GM18505 (cell line): ENCODE results near the gene PSEN2.

Experiments
- ATAC-seq: cut with Tn5 transposase; IDR thresholded peaks from one replicate; pipeline ENCODE4 v1.9.1; 2021; ENCODE audit not compliant: unreplicated experiment
- POLR2A ChIP-seq: IDR thresholded peaks from 4 replicates; pipeline ENCODE4 v1.6.1; 2011; ENCODE audit warnings: borderline replicate concordance; ENCODE audit not compliant: insufficient read depth, insufficient read length; ENCODE audit errors: extremely low read depth

Gene PSEN2

DNA sequence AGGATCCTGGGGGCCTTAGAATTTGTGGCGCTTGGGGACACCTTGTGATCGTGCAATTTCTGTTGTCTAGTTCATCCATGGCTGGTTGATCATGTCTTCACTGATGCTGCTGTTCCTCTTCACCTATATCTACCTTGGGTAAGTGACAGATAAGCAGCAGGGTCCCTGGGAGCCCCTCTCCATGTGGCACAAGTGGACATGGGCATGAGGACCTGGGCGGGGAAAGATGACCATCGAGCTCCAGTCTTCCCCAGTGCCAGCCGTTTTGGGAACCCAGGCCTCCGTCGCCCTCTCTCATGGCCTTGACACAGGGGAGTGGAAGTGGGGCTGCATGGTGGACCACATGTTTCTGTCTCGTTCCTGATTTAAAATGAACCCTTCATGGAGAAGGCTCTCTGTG lies 17.6 kb downstream of the PSEN2 start:
- TF ChIP-seq POLR2A = no peak
- no peak for ATAC-seq

DNA sequence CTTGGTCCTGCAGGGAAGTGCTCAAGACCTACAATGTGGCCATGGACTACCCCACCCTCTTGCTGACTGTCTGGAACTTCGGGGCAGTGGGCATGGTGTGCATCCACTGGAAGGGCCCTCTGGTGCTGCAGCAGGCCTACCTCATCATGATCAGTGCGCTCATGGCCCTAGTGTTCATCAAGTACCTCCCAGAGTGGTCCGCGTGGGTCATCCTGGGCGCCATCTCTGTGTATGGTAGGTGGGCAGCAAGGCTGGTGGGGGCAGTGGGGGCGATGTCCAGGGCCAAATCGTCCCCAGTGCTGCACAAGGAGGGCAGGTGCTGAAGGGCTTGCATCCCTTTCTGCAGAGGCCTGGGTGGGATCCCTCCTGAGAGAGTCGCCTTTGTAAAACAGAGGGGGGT lies 18.4 kb downstream of the PSEN2 start:
- no peak for ATAC-seq
- TF ChIP-seq POLR2A = no peak

DNA sequence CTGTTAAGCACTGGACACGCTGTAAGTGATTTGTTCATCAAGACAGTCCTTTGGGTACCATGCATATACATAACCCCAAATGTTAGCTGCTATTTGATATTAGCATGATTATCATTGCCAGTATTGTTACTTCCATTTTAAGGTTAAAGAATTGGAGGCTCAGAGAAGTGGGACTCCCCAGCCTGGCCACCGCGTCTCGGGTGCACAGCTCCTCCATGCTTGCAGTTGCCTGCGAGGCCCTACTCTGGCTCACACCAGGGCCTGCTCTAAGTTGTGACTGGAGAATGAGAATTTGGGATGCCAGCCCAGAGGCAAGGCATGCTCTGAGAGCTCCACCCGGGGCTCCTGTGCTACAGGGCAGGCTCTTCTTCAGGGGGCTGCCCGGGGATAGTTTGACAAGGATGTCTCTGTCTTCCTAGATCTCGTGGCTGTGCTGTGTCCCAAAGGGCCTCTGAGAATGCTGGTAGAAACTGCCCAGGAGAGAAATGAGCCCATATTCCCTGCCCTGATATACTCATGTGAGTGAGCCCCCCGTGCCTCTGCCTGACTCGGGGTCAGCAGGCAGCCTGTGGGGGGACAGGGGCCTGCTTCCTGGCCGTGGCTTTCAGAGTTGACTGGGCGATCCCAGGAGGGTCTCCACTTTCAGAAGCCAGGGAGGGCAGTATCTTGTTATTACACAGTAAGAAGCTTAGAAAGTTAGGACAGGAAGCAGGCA lies 19.4 kb downstream of the PSEN2 start:
- no peak for ATAC-seq
- no peak for TF ChIP-seq POLR2A

GRCh38 chr1:226890331-226891108 lies 20.1 kb downstream of the PSEN2 start:
- no peak for ATAC-seq
- TF ChIP-seq POLR2A = no peak

GRCh38 chr1:226891346-226891745 lies 20.9 kb downstream of the PSEN2 start:
- ATAC-seq = no peak

DNA sequence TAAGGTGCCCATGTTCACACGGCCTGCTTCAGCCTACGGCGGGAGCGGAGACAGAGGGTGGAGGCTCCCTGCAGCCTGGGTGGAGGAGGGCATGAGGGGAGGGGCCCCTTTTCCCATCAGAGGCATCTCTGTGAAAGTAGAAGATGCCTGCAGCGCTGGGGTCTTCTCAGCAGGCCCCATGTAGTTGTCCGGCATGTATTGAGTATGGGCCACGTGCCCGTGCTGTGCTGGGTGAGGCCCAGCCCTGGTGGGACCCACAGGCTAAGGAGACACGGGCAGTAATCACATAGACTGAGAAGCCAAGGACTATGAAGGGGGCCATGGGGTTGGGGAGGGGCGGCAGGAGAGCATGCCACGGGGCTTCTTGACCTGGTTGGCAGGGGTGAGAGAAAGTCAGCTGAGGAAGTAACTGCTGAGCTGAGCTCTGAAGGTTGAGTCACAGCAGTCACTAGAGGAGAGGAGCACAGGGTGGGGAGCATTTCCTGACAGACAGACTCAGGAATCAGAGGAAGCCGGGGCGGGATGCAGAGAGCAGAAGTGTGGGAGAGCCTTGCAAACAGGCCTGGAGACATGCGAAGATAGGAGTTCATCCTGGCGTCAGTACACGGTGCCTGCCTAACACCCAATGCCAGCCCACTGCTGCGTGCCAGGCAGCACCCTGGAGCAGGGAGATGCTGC lies 21.6 kb downstream of the PSEN2 start:
- no peak for ATAC-seq
- no peak for TF ChIP-seq POLR2A

More at GRCh38 chr1:226891346-226891745, 20.9 kb downstream of the PSEN2 start:
- TF ChIP-seq POLR2A = no peak

- no peak for TF ChIP-seq POLR2A
- no peak for ATAC-seq
These were observed 22.1 kb downstream of the PSEN2 start for GRCh38 chr1:226892524-226892875.

DNA sequence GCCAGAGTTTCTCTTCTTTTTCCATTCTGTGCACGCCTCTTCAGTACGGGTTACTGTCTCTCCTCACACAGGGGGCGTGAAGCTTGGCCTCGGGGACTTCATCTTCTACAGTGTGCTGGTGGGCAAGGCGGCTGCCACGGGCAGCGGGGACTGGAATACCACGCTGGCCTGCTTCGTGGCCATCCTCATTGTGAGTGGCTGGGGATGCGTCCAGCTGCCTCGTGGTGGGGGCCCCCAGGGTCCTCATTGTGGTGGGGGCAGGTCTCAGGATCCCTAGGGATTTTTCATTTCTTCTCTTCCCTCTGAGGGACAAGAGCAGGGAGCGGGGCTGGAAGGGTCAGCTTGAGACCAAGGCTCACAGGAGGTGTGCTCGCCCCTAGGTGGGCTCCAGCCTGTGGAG lies 23.5 kb downstream of the PSEN2 start:
- no peak for ATAC-seq

DNA sequence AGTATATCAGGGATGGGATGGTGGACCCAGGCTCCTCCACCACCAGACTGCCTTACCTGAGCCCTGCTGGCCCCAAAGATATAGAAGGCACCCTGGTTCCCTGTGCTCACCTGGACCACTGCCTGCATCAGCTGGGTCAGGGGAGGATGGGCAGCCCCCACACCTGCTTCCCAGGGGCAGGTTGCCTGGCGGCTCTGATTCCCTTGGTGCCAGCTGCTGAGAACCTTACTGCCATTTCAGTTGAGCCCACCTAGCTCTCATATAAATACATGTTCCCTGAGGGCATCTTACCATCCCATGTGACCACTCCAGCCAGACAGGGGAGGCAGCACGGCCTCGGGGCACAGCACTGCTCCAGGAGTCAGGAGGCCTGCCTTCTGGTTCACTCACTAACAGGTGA lies 24.4 kb downstream of the PSEN2 start:
- ATAC-seq = no peak
- TF ChIP-seq POLR2A = no peak

More for the DNA sequence above, 23.5 kb downstream of the PSEN2 start:
- no peak for TF ChIP-seq POLR2A

- no peak for ATAC-seq
- TF ChIP-seq POLR2A = no peak
These were observed 25.2 kb downstream of the PSEN2 start for GRCh38 chr1:226895644-226896043.

DNA sequence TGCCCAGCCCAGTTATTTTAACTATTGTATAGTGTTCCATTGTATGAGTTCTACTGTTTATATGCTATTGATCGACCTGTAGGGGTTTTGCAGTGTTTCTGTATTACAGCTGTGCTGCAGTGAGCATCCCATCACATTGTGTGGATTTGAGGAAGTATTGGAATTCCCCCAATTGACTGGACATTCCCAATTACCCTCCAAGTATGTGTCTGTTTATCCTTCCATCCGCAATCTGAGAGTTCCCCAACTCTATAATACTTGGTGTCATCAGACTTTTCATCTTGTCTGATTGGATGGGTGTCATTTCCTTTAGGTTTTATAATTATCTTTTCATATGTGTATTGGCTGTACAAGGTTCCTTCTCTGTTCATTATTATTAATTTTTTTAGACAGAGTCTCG lies 27.8 kb downstream of the PSEN2 start:
- TF ChIP-seq POLR2A = no peak
- no peak for ATAC-seq

DNA sequence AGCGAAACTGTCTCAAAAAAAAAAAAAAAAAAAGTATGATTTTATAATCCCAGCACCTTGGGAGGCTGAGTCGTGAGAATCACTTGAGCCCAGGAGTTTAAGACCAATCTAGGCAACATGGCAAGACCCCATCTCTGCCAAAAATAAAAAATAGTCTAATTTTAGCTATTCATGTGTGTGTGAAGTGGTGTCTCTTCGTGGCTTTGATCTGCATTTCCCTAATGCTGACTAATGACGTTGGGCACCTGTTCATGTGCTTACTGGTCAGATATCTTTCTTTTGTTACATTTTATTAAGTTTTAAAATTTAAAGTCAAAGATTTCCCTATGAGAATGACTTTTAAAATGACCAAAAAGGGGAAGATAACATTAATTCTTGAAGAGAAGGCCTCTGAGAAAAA lies 31.0 kb downstream of the PSEN2 start:
- ATAC-seq = no peak
- no peak for TF ChIP-seq POLR2A

- no peak for TF ChIP-seq POLR2A
- ATAC-seq = no peak
These were observed 32.2 kb downstream of the PSEN2 start for GRCh38 chr1:226902601-226903000.
